HFF-Myc (cell line): Measurements from ENCODE around the gene LYRM9.
"Not testable (repeated sequence)": the region's sequence is repeated elsewhere in the genome, so short reads cannot be mapped to it uniquely, and the experiment has no call there.

Experiments
- DNase-seq: peaks from one replicate; pipeline ENCODE4 v3.0.0-alpha.2; 2011; ENCODE audit warnings: low read depth; ENCODE audit errors: extremely low read depth
- H3K4me3 ChIP-seq: replicated peaks from 2 replicates; pipeline ENCODE4 v1.5.1; 2011; ENCODE audit warnings: low read depth, mild to moderate bottlenecking, control low read depth, low read length
- TF ChIP-seq, protein P1 (sequence below): IDR thresholded peaks from 2 replicates; pipeline ENCODE4 v1.5.1; 2012; ENCODE audit warnings: mild to moderate bottlenecking, low read depth, low read length, control low read depth; ENCODE audit errors: missing control alignments

Gene LYRM9

DNA sequence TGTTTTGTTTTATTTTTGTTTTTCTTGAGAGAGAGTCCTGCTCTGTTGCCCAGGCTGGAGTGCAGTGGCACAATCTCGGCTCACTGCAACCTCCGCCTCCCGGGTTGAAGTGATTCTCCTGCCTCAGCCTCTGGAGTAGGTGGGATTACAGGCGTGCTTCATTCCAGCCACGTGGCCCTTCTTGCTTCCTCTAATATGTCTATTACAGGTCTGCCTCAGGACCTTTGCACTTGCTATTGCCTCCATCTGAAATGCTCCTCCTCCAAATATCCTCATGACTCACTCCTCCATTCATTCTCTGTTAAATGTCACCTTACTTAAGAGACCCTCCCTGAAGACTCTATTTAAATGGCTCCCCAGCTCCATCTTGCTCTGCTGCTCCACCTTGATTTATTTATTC is 39.0 kb downstream of the LYRM9 start:
- no peak overlapping the region for H3K4me3 ChIP-seq
- TF ChIP-seq, protein P1, sequence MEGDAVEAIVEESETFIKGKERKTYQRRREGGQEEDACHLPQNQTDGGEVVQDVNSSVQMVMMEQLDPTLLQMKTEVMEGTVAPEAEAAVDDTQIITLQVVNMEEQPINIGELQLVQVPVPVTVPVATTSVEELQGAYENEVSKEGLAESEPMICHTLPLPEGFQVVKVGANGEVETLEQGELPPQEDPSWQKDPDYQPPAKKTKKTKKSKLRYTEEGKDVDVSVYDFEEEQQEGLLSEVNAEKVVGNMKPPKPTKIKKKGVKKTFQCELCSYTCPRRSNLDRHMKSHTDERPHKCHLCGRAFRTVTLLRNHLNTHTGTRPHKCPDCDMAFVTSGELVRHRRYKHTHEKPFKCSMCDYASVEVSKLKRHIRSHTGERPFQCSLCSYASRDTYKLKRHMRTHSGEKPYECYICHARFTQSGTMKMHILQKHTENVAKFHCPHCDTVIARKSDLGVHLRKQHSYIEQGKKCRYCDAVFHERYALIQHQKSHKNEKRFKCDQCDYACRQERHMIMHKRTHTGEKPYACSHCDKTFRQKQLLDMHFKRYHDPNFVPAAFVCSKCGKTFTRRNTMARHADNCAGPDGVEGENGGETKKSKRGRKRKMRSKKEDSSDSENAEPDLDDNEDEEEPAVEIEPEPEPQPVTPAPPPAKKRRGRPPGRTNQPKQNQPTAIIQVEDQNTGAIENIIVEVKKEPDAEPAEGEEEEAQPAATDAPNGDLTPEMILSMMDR: no peak
- no peak for DNase-seq

DNA sequence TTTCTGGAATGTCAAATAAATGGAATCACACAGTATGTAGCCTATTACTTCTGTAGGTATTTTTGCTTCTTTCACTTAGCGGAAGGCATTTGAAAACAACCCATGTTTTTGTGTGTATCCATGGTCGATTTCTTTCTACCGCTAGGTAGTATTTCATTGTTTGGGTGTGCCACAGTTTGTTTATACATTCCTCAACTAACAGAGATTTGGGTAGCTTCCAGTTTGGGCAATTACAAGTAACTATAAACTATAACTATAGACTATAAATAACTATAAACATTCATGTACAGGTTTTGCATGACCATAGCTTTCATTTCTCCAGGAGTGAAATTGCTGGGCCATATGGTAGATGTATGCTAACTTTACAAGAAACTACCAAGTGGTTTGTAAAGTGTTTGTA is 40.1 kb downstream of the LYRM9 start:
- DNase-seq: no peak
- TF ChIP-seq, protein P1: no peak

DNA sequence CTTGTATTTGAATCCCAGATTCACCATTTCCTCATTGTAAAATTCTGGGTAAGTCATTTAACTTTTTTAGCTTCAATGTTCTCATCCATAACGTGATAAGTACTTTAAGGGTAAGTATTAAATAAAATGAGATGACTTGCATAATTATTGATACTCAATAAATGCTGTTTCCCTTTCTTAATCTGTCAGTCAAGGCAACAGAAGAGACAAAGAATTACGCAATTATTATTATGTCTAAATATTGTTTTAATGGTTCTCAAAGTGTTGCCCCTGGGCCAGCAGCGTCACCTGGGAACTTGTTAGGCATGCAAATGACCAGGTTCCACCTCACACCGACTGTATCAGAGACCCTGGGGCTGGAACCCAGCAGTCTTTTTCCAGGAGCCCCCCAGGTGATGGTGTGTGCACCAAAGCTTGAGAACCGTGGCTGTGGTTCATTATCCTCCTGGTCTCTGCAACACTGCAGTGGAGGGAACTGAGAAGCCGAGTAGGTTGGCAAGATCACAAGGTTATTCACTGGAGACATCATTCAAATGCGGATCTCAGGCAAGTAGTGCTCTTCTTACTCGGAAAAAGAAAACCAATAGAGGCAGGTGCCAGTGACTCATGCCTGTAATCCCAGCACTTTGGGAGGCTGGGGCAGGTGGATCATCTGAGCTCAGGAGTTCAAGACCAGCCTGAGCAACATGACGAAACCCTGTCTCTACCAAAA is 43.5 kb downstream of the LYRM9 start:
- no peak overlapping the region for H3K4me3 ChIP-seq
- no peak for DNase-seq
- TF ChIP-seq, protein P1: no peak

More for the DNA sequence above, 40.1 kb downstream of the LYRM9 start:
- no peak overlapping the region for H3K4me3 ChIP-seq

DNA sequence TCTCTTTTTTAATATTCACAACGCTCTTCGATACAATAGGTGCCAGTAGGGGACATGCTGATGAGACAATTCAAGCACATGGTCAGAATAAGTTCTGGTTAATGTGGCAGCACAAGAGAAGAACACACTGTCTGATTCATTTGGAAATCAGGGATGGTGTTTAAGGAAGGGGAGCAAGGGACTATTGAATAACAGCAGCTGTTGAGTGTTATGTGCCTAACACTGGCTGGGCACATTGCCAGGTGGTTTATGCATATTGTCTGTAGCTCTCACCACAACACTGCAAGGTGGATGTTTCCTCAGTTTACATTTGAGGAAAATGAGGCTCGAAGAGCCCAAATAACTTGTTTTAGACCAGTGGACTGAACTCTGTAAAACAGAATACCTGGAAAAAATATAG is 44.2 kb downstream of the LYRM9 start:
- H3K4me3 ChIP-seq: no peak overlapping the region
- DNase-seq: no peak

DNA sequence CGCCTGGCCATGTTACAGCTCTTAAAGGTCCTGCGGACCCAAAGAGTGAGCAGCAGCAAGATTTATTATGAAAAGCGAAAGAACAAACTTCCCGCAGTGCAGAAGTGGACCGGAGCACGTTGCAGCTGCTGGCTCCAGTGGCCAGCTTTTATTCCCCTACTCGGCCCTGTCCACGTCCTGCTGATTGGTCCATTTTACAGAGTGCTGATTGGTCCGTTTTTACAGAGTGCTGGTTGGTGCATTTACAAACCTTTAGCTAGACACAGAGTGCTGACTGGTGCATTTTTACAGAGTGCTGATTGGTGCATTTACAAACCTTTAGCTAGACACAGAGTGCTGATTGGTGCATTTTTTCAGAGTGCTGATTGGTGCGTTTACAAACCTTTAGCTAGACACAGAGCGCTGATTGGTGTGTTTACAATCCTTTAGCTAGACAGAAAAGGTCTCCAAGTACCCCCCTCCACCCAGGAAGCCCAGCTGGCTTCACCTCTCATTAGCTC is 46.3 kb downstream of the LYRM9 start:
- not testable (repeated sequence) for DNase-seq

More for the DNA sequence above, 44.2 kb downstream of the LYRM9 start:
- TF ChIP-seq, protein P1: no peak

DNA sequence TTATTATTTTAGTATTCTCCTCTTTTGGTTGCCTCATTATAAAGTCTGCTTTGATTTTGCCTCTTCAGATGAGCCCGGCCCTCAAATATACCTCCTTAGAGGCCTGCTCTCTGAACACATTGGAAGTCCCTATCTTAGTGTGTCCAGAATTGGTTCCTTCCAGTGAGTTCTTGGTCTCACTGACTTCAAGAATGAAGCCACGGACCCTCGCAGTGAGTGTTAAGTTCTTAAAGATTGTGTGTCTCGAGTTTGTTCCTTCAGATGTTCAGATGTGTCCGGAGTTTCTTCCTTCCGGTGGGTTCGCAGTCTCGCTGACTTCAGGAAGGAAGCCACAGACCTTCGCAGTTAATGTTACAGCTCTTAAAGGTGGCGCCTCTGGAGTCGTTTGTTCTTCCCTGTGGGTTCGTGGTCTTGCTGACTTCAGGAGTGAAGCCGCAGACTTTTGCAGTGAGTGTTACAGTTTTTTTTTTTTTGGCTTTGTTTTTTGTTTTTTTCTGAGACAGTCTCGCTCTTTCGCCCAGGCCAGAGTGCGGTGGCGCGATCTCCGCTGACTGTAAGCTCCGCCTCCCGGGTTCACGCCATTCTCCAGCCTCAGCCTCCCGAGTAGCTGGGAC is 47.0 kb downstream of the LYRM9 start:
- TF ChIP-seq, protein P1: no peak

More for the DNA sequence above, 46.3 kb downstream of the LYRM9 start:
- not testable (repeated sequence) for H3K4me3 ChIP-seq

DNA sequence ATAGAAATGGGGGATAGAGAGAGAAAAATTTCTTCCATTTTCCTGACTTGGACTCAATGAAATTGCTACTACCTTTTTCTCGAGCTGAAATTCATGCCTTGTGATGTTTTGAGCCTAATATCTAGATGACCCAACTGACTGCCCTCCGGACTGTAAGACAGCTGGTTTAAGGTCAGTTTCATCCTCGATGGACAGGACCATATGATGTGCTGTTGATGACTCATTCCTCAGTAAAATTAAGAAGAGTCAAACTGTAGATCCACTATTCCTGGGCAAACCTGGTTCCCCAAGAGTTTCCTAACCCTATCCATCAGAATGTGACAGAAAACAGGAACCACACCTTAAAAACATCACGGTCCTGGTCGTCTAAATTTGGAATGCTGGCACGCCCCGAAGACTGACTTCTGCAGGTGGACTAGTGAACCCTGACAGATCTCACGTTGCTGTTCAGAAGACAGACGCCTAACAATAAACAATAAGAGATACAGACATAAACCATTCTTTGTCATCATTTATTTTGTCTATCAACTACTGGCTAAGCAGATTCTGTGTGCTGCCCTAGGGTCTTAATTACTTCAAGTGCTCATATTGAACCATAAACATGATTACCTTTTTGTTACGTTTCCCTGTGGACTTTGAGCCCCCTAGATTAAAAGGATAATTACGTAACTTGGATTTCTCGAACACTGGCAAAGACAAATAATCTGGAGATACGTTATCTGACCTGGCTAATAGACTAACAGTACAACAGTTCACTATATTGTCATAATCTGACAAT is 47.7 kb downstream of the LYRM9 start:
- DNase-seq: no peak
- no peak overlapping the region for H3K4me3 ChIP-seq
- TF ChIP-seq, protein P1: no peak

More for the DNA sequence above, 47.0 kb downstream of the LYRM9 start:
- no peak overlapping the region for H3K4me3 ChIP-seq
- no peak for DNase-seq
